NB4 (cell line): Measurements from ENCODE around the gene DLG1.

ENCODE experiments used
- CTCF ChIP-seq: IDR thresholded peaks from one replicate; pipeline ENCODE4 v1.5.1; 2012; ENCODE audit warnings: low read depth, low read length
- POLR2A ChIP-seq: IDR thresholded peaks from 2 replicates; pipeline ENCODE4 v1.6.1; 2011; ENCODE audit warnings: mild to moderate bottlenecking; ENCODE audit not compliant: insufficient read length; ENCODE audit errors: extremely low read depth

DNA sequence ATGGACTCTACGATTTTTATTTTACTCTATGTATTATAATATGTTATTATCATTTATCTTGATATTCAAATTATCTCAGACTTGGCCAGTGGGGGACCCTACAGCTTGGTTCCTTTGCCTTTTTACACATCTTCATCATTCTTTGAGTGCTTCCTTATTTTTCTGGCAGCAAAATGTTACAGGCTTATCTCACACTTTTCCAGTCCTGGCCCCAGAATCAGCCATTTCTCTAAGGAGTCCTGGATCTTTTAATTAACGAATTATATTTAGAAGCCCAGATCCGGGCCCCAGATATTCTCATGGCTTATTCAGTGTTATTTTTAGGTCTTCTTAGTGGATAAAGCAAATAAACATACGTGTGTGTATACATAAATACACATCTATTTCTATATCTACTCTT lies 236.0 kb downstream of the DLG1 start:
- TF ChIP-seq CTCF (no peak), POLR2A (no peak)
